ENCODE measurements around the gene SLC48A1.

SLC48A1 gene

GRCh38 chr12:47731723-47732122, 41.3 kb upstream of the SLC48A1 start:
- no peaks in the 10 kb centered on the region for H3K27me3 ChIP-seq (replicated peaks; ENCODE audit: control insufficient read depth, insufficient read depth, low read length)
- no peaks in the 10 kb centered on the region for H3K36me3 ChIP-seq (ENCODE audit: control insufficient read depth, insufficient read depth, low read length)
- no peak for TF ChIP-seq CTCF (IDR thresholded peaks at IDR 0.05; ENCODE audit: insufficient read depth, low read length, poor library complexity, severe bottlenecking)
- H3K4me3 ChIP-seq (replicated peaks; ENCODE audit: low read depth, low read length): no peak overlapping the region
- no peak for DNase-seq (ENCODE audit: extremely low read depth, insufficient read length)

DNA sequence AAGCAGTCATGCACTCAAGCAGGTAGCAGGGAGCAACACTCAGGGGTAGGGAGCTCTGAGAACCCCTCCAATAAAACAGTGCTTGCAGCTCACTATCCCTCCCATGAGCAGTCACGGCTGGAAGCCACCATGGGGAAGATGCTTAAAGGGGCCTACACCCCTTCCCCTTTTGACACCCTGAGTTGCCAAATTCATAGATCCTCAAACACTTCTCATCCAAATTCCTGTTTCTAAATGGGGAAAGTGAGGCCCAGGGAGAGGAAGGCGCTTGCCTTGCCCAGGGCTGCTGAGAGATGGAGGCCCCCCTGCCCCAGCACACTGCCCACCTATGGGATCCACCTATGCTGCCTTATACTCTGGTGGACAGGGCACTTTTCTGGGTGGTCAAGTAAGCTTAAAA, 40.5 kb upstream of the SLC48A1 start:
- no peak for DNase-seq (ENCODE audit: extremely low read depth, insufficient read length)
- no peaks in the 10 kb centered on the region for H3K27me3 ChIP-seq (replicated peaks; ENCODE audit: control insufficient read depth, insufficient read depth, low read length)
- TF ChIP-seq CTCF (IDR thresholded peaks at IDR 0.05; ENCODE audit: insufficient read depth, low read length, poor library complexity, severe bottlenecking): no peak
- H3K4me3 ChIP-seq (replicated peaks; ENCODE audit: low read depth, low read length): no peak overlapping the region
- H3K36me3 ChIP-seq (ENCODE audit: control insufficient read depth, insufficient read depth, low read length): no peaks in the 10 kb centered on the region

- Histone ChIP-seq H3K4me3 (replicated peaks; ENCODE audit: low read depth, low read length) (no peak overlapping the region), H3K27me3 (replicated peaks; ENCODE audit: control insufficient read depth, insufficient read depth, low read length) (no peaks in the 10 kb centered on the region), H3K36me3 (ENCODE audit: control insufficient read depth, insufficient read depth, low read length) (no peaks in the 10 kb centered on the region)
- no peak for DNase-seq (ENCODE audit: extremely low read depth, insufficient read length)
- TF ChIP-seq CTCF (IDR thresholded peaks at IDR 0.05; ENCODE audit: insufficient read depth, low read length, poor library complexity, severe bottlenecking): no peak
Observed at GRCh38 chr12:47733142-47733541, 39.9 kb upstream of the SLC48A1 start.

GRCh38 chr12:47734725-47735480, 38.1 kb upstream of the SLC48A1 start:
- Histone ChIP-seq H3K36me3 (ENCODE audit: control insufficient read depth, insufficient read depth, low read length) (no peaks in the 10 kb centered on the region), H3K27me3 (replicated peaks; ENCODE audit: control insufficient read depth, insufficient read depth, low read length) (no peaks in the 10 kb centered on the region), H3K4me3 (replicated peaks; ENCODE audit: low read depth, low read length) (no peak overlapping the region)
- TF ChIP-seq CTCF (IDR thresholded peaks at IDR 0.05; ENCODE audit: insufficient read depth, low read length, poor library complexity, severe bottlenecking): no peak
- DNase-seq (ENCODE audit: extremely low read depth, insufficient read length): no peak

DNA sequence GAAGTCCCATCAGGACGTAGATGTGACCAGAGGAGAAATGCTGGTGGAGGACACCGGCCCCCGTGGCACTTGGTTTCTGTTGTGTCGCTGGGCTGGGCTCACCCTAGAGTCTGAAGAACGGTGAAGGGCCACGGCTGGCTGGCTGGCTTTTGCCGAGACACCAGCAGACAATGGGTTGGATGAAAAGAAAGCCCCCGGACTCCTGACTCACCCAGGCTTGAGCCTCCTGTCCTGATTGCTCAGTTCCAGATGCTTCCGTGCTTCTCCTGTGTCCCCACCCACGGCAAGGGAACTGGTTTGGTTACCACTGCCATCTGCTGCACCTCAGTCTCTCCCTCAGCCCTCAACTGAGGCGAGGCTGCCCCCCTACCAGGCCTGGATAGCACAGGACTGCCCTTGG, 37.4 kb upstream of the SLC48A1 start:
- H3K4me3 ChIP-seq (replicated peaks; ENCODE audit: low read depth, low read length): no peak overlapping the region
- no peak for DNase-seq (ENCODE audit: extremely low read depth, insufficient read length)
- no peaks in the 10 kb centered on the region for H3K36me3 ChIP-seq (ENCODE audit: control insufficient read depth, insufficient read depth, low read length)
- TF ChIP-seq CTCF (IDR thresholded peaks at IDR 0.05; ENCODE audit: insufficient read depth, low read length, poor library complexity, severe bottlenecking): no peak
- no peaks in the 10 kb centered on the region for H3K27me3 ChIP-seq (replicated peaks; ENCODE audit: control insufficient read depth, insufficient read depth, low read length)

DNA sequence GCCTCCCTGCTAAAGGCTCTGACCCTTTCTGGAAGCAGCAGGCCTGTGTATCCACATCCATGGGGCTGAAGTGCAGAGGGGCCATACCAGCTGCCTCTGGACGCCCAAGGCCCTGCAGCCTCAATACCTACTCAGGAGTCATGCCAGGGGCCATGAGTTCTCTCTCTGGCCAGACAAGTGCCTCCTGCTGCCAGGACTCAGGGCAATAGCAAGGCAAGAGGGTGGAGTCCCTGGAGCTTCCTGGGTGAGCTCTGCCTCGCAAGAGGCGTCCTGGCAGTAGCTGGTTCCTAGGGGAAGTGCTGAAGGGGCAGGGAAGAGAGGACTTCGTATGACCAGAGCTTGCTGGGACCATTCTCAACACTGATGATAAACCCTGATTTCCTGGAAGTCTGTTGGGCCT, 36.8 kb upstream of the SLC48A1 start:
- no peaks in the 10 kb centered on the region for H3K27me3 ChIP-seq (replicated peaks; ENCODE audit: control insufficient read depth, insufficient read depth, low read length)
- no peaks in the 10 kb centered on the region for H3K36me3 ChIP-seq (ENCODE audit: control insufficient read depth, insufficient read depth, low read length)
- H3K4me3 ChIP-seq (replicated peaks; ENCODE audit: low read depth, low read length): no peak overlapping the region
- no peak for DNase-seq (ENCODE audit: extremely low read depth, insufficient read length)
- TF ChIP-seq CTCF (IDR thresholded peaks at IDR 0.05; ENCODE audit: insufficient read depth, low read length, poor library complexity, severe bottlenecking): no peak
